H1 (cell line): Measurements from ENCODE around the gene COX6A1. TPM values are rescaled to one million over a fixed set of nuclear protein-coding genes. Genes with fewer than 3 reads are reported as not detected.

Experiments
- EGR1 ChIP-seq: IDR thresholded peaks from 2 replicates; pipeline ENCODE4 v1.6.1; 2011; ENCODE audit warnings: low read depth, low read length, borderline replicate concordance
- EP300 ChIP-seq, 2 experiments: IDR thresholded peaks; 1 replicate in 1 of 2; 2 replicates in 1 of 2; pipeline ENCODE4 v1.6.1; 2011 to 2012; ENCODE audit warnings: low read depth in 2 of 2, low read length in 2 of 2, mild to moderate bottlenecking in 2 of 2, borderline replicate concordance in 1 of 2, inconsistent platforms in 1 of 2, moderate library complexity in 1 of 2
- NRF1 ChIP-seq: IDR thresholded peaks from 2 replicates; pipeline ENCODE4 v1.6.1; 2011; ENCODE audit warnings: mild to moderate bottlenecking, low read depth, low read length, improper control_type of control experiment
- RNF2 ChIP-seq: fragments of 200-900, 300-1000 bp; sonication (generic); IDR thresholded peaks from 2 replicates; pipeline ENCODE4 v1.7.1; 2016; ENCODE audit warnings: borderline replicate concordance, low read depth, mild to moderate bottlenecking, antibody characterized with exemption, low read length; ENCODE audit not compliant: poor library complexity, severe bottlenecking; ENCODE audit errors: missing control alignments
- SP2 ChIP-seq: IDR thresholded peaks from 2 replicates; pipeline ENCODE4 v1.6.1; 2012; ENCODE audit warnings: mild to moderate bottlenecking, low read length, inconsistent platforms
- TCF12 ChIP-seq: IDR thresholded peaks from 2 replicates; pipeline ENCODE4 v1.6.1; 2011; ENCODE audit warnings: low read depth, mild to moderate bottlenecking, low read length
- YY1 ChIP-seq: IDR thresholded peaks from 2 replicates; pipeline ENCODE4 v1.6.1; 2011; ENCODE audit warnings: low read depth, mild to moderate bottlenecking, low read length
- polyA plus RNA-seq, 7 experiments: library from polyadenylated mRNA; depleted of rRNA in 3 of 7; stranded (reverse) in 5 of 7; unstranded in 2 of 7; fragments of >200 nt in 5 of 7; fragments of 200-250 nt in 2 of 7; gene quantifications; 1 replicate in 5 of 7; 2 replicates in 1 of 7; 4 replicates in 1 of 7; pipeline versions ENCODE4 v1.2.1 to v1.2.3, GENCODE V29; 2011 to 2013; ENCODE audit warnings: missing spikeins in 2 of 7, mixed read lengths in 2 of 7
- total RNA-seq: library from RNA; stranded (reverse); fragmentation: NEBNext Ultra II Directional; extraction: Animal tissue kit (Norgen Biotek cat#: 25700); gene quantifications from 2 replicates; pipeline ENCODE4 v1.2.1, GENCODE V29; 2021

The COX6A1 gene
- total and polyA plus RNA-seq, 2 of the 8 experiments (the other 6 are each of a cell fraction or from before 2014, with no cell fraction given) = 437 to 2,792 TPM

GRCh38 chr12:120469450-120470149 lies 31.7 kb downstream of the COX6A1 start, which contains the start of gene SRSF9 (continued):
- peak; percentile 73 for TF ChIP-seq NRF1
- 0 out of 2 replicates have a peak, but pooled peaks have one; percentile 25 for TF ChIP-seq YY1
- TF ChIP-seq EP300 (IDR thresholded peaks at IDR 0.05; ENCODE audit: borderline replicate concordance in 1 of 2, low read depth in 2 of 2, low read length in 2 of 2) = no peak
- no peak for TF ChIP-seq RNF2
- TF ChIP-seq EGR1 = no peak
- no peak for TF ChIP-seq SP2
- no peak for TF ChIP-seq TCF12
